Ovary (tissue), 9 donors: Measurements from ENCODE around the gene TSPAN3. TPM values are rescaled to one million over a fixed set of nuclear protein-coding genes. Genes with fewer than 3 reads are reported as not detected.

Experiments used
- DNase-seq, 5 donors: peaks; one replicate each; pipeline ENCODE4 v3.0.0-alpha.2; 2019 to 2020
- H3K27ac ChIP-seq, 2 donors: fragments of 200-600 bp; one replicate each; pipeline versions ENCODE4 v1.5.1 to v1.8.0; 2019 to 2022
- H3K27me3 ChIP-seq: fragments of 200-600 bp; one replicate; pipeline ENCODE4 v1.8.0; 2022
- H3K36me3 ChIP-seq: fragments of 200-600 bp; sonication (generic); one replicate; pipeline ENCODE4 v1.5.1; 2019
- H3K4me1 ChIP-seq: one replicate; pipeline ENCODE4 v1.8.1; 2013; ENCODE audit warnings: mild to moderate bottlenecking, moderate library complexity; ENCODE audit not compliant: insufficient read depth
- H3K4me3 ChIP-seq: fragments of 200-600 bp; sonication (generic); one replicate; pipeline ENCODE4 v1.5.1; 2017
- H3K9me3 ChIP-seq, 2 donors: fragments of 200-600 bp in 1 of 2; sonication (generic) in 1 of 2; one replicate each; pipeline versions ENCODE4 v1.5.1 to v1.8.1; 2013 to 2019; ENCODE audit warnings: mild to moderate bottlenecking in 1 of 2, moderate library complexity in 1 of 2
- EP300 ChIP-seq: sonication (generic); formaldehyde crosslinking; IDR thresholded peaks from one replicate; pipeline ENCODE4 v1.6.1; 2017; ENCODE audit warnings: antibody characterized with exemption
- POLR2A ChIP-seq: fragments of 450-650 bp; IDR thresholded peaks from one replicate; pipeline ENCODE4 v1.6.1; 2017; ENCODE audit warnings: antibody characterized with exemption, mild to moderate bottlenecking, moderate library complexity
- WGBS, 3 donors: extraction: QIAGEN DNeasy Blood & Tissue Kit in 1 of 3; methylation state at CpG; one replicate each; pipeline versions ENCODE4 v1.1.5 to v1.1.7; 2013 to 2017; 5-methylcytosine and 5-hydroxymethylcytosine counted together
- intact Hi-C, 4 donors: fragments of 100-400 bp; cut with DNase I; formaldehyde crosslinking; loops; one replicate each; pipeline versions ENCODE4 v1.11.0 to v1.15.1; 2022 to 2023
- polyA plus RNA-seq, 2 donors: library from polyadenylated mRNA; stranded (reverse); fragments of 200-250 nt in 1 of 2; fragments of 350-450 nt in 1 of 2; fragmentation: Illumina TruSeq in 1 of 2; extraction: RNeasy Lipid Tissue Mini Kit (QIAGEN cat#74804) in 1 of 2; gene quantifications; one replicate each; pipeline ENCODE4 v1.2.3, GENCODE V29; 2013 to 2014
- total RNA-seq, 7 donors: library from RNA; depleted of rRNA in 2 of 7; stranded (reverse); fragments of >200 nt in 2 of 7; fragmentation: NEBNext Ultra II Directional in 3 of 7; extraction: Animal tissue kit (Norgen Biotek cat#: 25700) in 3 of 7; gene quantifications; one replicate each; pipeline versions ENCODE4 v1.1.0 to v1.2.4, GENCODE V29; 2016 to 2023
- TF ChIP-seq, protein P1 (sequence below), 3 donors: fragments of 450-650 bp in 2 of 3; fragments of 200-600 bp in 1 of 3; IDR thresholded peaks; one replicate each; pipeline versions ENCODE4 v1.5.1 to v1.8.0; 2016 to 2022; ENCODE audit warnings: antibody characterized with exemption in 3 of 3, mild to moderate bottlenecking in 1 of 3
- donor health status: DM: no; HTN: no; CAD: no; lungs with moderate emphysema.
- donor health status: DM: no; HTN: no; CAD: no.
- donor health status: Bipolar disorder and iron deficiency.
- donor health status: DM: yes; HTN: yes; CAD: no.
- donor health status: DM: no; HTN: no; CAD: no.
- donor health status: DM: yes; HTN: yes; CAD: no.

Gene TSPAN3
- total and polyA plus RNA-seq, 9 donors: 140 to 266 (median 196) TPM

GRCh38 chr15:77028451-77029165 is 42.3 kb downstream of the TSPAN3 start:
- intact Hi-C loops: loop anchor here in 2 of 4 donors (5.0 to 10.0 kb wide), 3 partner anchors 79 to 516 kb away; no protein-coding TSS in a partner anchor

DNA sequence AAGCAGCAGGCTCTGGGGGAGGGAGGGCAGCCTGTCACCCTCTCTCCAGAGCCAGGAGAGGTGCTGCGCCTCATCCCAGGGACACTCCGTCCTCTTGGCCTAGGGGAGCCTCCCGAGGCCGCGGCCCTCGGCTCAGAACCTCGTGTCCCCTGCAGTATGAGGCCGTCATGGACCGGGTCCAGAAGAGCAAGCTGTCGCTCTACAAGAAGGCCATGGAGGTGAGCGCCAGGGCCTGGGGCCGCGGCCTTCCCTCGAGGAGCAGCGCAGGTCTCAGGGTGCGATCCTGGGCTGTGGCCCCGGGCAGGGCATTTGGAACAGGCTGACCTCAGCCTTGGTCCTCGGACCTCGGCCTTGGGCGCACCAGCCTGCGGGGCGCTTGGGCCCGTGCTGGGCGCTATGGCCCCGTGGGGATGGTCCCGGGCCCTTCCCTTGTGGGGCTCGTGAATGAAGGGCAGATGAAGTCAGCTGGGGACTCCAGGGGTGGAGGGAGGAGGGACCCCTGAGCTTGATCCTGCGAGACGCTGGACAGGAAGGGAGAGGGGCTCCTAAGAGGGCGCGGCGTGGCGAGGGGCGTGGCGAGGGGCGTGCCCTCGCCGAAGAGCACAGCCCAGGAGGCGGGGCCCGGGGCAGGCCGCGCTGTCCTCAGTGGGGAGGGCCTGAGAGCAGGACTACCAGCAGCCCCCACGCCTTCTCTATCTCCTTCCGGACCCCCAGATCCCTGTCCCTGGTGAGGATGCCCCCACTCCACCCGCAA is 43.0 kb downstream of the TSPAN3 start:
- Histone ChIP-seq H3K4me3 (no peak overlapping the region), H3K9me3 (no peaks in the 10 kb centered on the region), H3K36me3 (no peaks in the 10 kb centered on the region), H3K27ac (no peak overlapping the region), H3K4me1 (peaks cover 4% of the 10 kb centered on the region), H3K27me3 (no peaks in the 10 kb centered on the region)
- intact Hi-C loops: loop anchor here in 2 of 4 donors (5.0 to 10.0 kb wide), 3 partner anchors 79 to 517 kb away; no protein-coding TSS in a partner anchor
- WGBS, 3 donors: 26 to 32% (median 29%) methylated on average over 30 to 45 of the region's 45 CpGs
- TF ChIP-seq EP300 (no peak), POLR2A (no peak)
- TF ChIP-seq, protein P1, sequence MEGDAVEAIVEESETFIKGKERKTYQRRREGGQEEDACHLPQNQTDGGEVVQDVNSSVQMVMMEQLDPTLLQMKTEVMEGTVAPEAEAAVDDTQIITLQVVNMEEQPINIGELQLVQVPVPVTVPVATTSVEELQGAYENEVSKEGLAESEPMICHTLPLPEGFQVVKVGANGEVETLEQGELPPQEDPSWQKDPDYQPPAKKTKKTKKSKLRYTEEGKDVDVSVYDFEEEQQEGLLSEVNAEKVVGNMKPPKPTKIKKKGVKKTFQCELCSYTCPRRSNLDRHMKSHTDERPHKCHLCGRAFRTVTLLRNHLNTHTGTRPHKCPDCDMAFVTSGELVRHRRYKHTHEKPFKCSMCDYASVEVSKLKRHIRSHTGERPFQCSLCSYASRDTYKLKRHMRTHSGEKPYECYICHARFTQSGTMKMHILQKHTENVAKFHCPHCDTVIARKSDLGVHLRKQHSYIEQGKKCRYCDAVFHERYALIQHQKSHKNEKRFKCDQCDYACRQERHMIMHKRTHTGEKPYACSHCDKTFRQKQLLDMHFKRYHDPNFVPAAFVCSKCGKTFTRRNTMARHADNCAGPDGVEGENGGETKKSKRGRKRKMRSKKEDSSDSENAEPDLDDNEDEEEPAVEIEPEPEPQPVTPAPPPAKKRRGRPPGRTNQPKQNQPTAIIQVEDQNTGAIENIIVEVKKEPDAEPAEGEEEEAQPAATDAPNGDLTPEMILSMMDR (IDR thresholded peaks at IDR 0.05): no peak
- peak in 3 of 5 donors; percentile 22 to 62 (median 43) for DNase-seq

More at GRCh38 chr15:77028451-77029165, 42.3 kb downstream of the TSPAN3 start:
- Histone ChIP-seq H3K4me1 (peaks cover 4% of the 10 kb centered on the region), H3K9me3 (no peaks in the 10 kb centered on the region), H3K27me3 (no peaks in the 10 kb centered on the region), H3K4me3 (no peak overlapping the region), H3K36me3 (no peaks in the 10 kb centered on the region), H3K27ac (no peak overlapping the region)
- DNase-seq: peak in 2 of 5 donors; percentile 17 to 20
- TF ChIP-seq, protein P1 (IDR thresholded peaks at IDR 0.05): no peak
- TF ChIP-seq EP300: no peak
- no peak for TF ChIP-seq POLR2A
- 26 to 37% (median 35%) methylated on average over 18 to 22 of the region's 22 CpGs for WGBS, 3 donors

- no peak overlapping the region for H3K4me3 ChIP-seq
- intact Hi-C loops: loop anchor here in 2 of 4 donors (5.0 to 10.0 kb wide), 3 partner anchors 80 to 518 kb away; no protein-coding TSS in a partner anchor
- H3K27ac ChIP-seq: no peak overlapping the region
- WGBS, 3 donors: 76 to 80% (median 76%) methylated on average over 12 of the region's 12 CpGs
- DNase-seq: peak in 1 of 5 donors; percentile 9
- no peak for TF ChIP-seq EP300
- no peak for TF ChIP-seq POLR2A
- TF ChIP-seq, protein P1 (IDR thresholded peaks at IDR 0.05): no peak
- H3K36me3 ChIP-seq: no peaks in the 10 kb centered on the region
- no peaks in the 10 kb centered on the region for H3K9me3 ChIP-seq
- H3K4me1 ChIP-seq: peaks cover 4% of the 10 kb centered on the region
- no peaks in the 10 kb centered on the region for H3K27me3 ChIP-seq
Measured at GRCh38 chr15:77027111-77027696, 43.7 kb downstream of the TSPAN3 start.

- 83 to 87% (median 87%) methylated on average over 12 of the region's 12 CpGs for WGBS, 3 donors
- intact Hi-C loops: loop anchor here in 2 of 4 donors (5.0 to 10.0 kb wide), 3 partner anchors 81 to 518 kb away; no protein-coding TSS in a partner anchor
- DNase-seq: peak; percentile 6 to 25 (median 16)
- peaks cover 4% of the 10 kb centered on the region for H3K4me1 ChIP-seq
- no peaks in the 10 kb centered on the region for H3K9me3 ChIP-seq
- H3K27ac ChIP-seq: no peak overlapping the region
- H3K36me3 ChIP-seq: no peaks in the 10 kb centered on the region
- no peak for TF ChIP-seq EP300
- no peak for TF ChIP-seq POLR2A
- TF ChIP-seq, protein P1 (IDR thresholded peaks at IDR 0.05): no peak
- H3K27me3 ChIP-seq: no peaks in the 10 kb centered on the region
- no peak overlapping the region for H3K4me3 ChIP-seq
Measured at GRCh38 chr15:77026501-77027110, 44.3 kb downstream of the TSPAN3 start.
